Lower lobe of right lung (tissue), 2 donors: Measurements from ENCODE around the gene LDB3. TPM values are rescaled to one million over a fixed set of nuclear protein-coding genes. Genes with fewer than 3 reads are reported as not detected.

ENCODE experiments used
- ATAC-seq, 2 donors: fragments of 200-7000 bp; cut with Tn5 transposase; one replicate each; pipeline ENCODE4 v1.9.1; 2020 to 2022; ENCODE audit warnings: mild to moderate bottlenecking in 2 of 2, moderate library complexity in 2 of 2
- DNase-seq: peaks from one replicate; pipeline ENCODE4 v3.0.0-alpha.2; 2020
- H3K27ac ChIP-seq: fragments of 200-600 bp; one replicate; pipeline ENCODE4 v1.8.0; 2022
- H3K27me3 ChIP-seq: fragments of 200-600 bp; one replicate; pipeline ENCODE4 v1.8.0; 2022; ENCODE audit warnings: low read depth
- H3K36me3 ChIP-seq: fragments of 200-600 bp; one replicate; pipeline ENCODE4 v1.8.0; 2022; ENCODE audit warnings: mild to moderate bottlenecking
- H3K4me1 ChIP-seq: fragments of 200-600 bp; one replicate; pipeline ENCODE4 v1.8.0; 2022
- H3K4me3 ChIP-seq: fragments of 200-600 bp; one replicate; pipeline ENCODE4 v1.8.0; 2022; ENCODE audit warnings: mild to moderate bottlenecking
- H3K9me3 ChIP-seq: fragments of 200-600 bp; one replicate; pipeline ENCODE4 v1.8.0; 2022
- CTCF ChIP-seq: fragments of 200-600 bp; IDR thresholded peaks from one replicate; pipeline ENCODE4 v1.8.0; 2022; ENCODE audit warnings: antibody characterized with exemption, mild to moderate bottlenecking
- intact Hi-C: fragments of 100-400 bp; cut with DNase I; formaldehyde crosslinking; loops from one replicate; pipeline ENCODE4 v1.11.0; 2022
- total RNA-seq: library from RNA; stranded (reverse); fragmentation: NEBNext Ultra II Directional; extraction: Animal tissue kit (Norgen Biotek cat#: 25700); gene quantifications from one replicate; pipeline ENCODE4 v1.2.1, GENCODE V29; 2021
- donor health status: DM: no; HTN: yes; CAD: no; lungs with severe emphysema.

The LDB3 gene
- total RNA-seq, 1 donor from 2014 or later = 2.2 TPM

- no peak overlapping the region for H3K4me3 ChIP-seq
- H3K27me3 ChIP-seq = peaks cover 16% of the 10 kb centered on the region
- no peak for ATAC-seq
- intact Hi-C loops = no loop called here
- no peaks in the 10 kb centered on the region for H3K36me3 ChIP-seq
- TF ChIP-seq CTCF = no peak
- no peaks in the 10 kb centered on the region for H3K4me1 ChIP-seq
- no peak for DNase-seq
- H3K27ac ChIP-seq = no peak overlapping the region
- no peaks in the 10 kb centered on the region for H3K9me3 ChIP-seq
Observed at GRCh38 chr10:86632951-86633350, 35.4 kb upstream of the LDB3 start.

DNA sequence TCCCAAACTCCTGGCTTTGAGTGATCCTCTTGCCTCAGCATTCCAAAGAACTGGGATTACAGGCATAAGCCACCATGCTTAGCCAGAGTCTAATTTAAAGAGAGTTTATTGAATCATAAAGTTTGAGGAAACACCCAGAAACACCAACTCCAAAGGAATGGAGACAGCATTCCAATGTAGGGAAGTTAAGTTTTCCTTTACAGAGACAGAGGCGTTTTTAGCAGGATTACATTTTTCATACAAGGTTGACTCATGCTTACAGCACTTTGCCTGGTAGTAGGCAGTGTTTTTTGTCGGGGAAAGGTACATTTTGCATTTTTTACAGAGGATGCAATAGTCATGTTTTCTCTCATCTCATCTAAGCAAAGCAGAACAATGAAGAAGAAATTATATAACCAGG lies 32.9 kb upstream of the LDB3 start:
- H3K4me1 ChIP-seq = no peaks in the 10 kb centered on the region
- DNase-seq = no peak
- TF ChIP-seq CTCF = no peak
- intact Hi-C loops = no loop called here
- H3K27me3 ChIP-seq = peaks cover 16% of the 10 kb centered on the region
- H3K36me3 ChIP-seq = no peaks in the 10 kb centered on the region
- no peaks in the 10 kb centered on the region for H3K9me3 ChIP-seq
- ATAC-seq = no peak
- no peak overlapping the region for H3K27ac ChIP-seq
- H3K4me3 ChIP-seq = no peak overlapping the region

DNA sequence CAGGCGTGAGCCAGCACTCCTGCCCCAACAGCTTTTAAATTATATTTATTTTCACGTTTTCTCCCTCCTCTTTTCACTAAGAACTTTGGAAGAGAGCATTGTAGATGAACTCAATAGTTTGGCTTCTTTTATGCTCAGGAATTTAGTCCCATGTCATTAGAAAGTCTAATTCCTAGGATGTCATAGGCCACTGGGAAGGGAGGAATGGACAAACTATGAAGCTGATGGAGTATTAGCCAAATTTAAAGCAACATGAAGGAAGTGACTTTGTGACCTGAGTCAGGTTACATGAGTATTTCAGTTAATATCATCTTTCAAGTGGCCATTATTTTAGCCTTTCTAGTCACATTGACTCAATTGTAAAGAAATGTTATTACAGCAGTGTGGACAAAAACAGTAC lies 32.0 kb upstream of the LDB3 start:
- Histone ChIP-seq H3K4me3 (no peak overlapping the region), H3K9me3 (no peaks in the 10 kb centered on the region), H3K36me3 (no peaks in the 10 kb centered on the region), H3K27ac (no peak overlapping the region), H3K4me1 (no peaks in the 10 kb centered on the region), H3K27me3 (peaks cover 16% of the 10 kb centered on the region)
- no peak for ATAC-seq
- DNase-seq = no peak
- no peak for TF ChIP-seq CTCF
- intact Hi-C loops = no loop called here

- no peak for TF ChIP-seq CTCF
- Histone ChIP-seq H3K4me1 (no peaks in the 10 kb centered on the region), H3K4me3 (no peak overlapping the region), H3K36me3 (no peaks in the 10 kb centered on the region), H3K9me3 (no peaks in the 10 kb centered on the region), H3K27ac (no peak overlapping the region), H3K27me3 (no peaks in the 10 kb centered on the region)
- ATAC-seq (no peak), DNase-seq (no peak)
- intact Hi-C loops = no loop called here
Observed at GRCh38 chr10:86642021-86642420, 26.3 kb upstream of the LDB3 start.

DNA sequence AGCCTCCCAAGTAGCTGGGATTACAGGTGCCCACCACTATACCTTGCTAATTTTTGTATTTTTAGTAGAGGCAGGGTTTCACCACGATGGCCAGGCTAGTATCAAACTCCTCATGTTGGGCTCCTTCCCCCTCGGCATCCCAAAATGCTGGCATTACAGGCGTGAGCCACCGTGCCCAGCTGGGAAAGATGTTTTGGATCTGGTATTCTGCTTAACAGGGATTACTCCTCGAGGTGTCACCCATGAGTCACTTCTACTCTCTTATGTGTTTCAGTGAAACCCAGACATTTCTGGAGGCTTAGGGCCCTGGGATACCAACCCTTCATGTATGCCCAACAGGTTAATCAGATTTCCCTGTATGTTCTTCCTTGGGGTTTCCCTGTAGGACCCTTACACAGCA lies 25.8 kb upstream of the LDB3 start:
- H3K27me3 ChIP-seq = no peaks in the 10 kb centered on the region
- H3K9me3 ChIP-seq = no peaks in the 10 kb centered on the region
- no peak for TF ChIP-seq CTCF
- ATAC-seq = no peak
- no peak overlapping the region for H3K4me3 ChIP-seq
- H3K27ac ChIP-seq = no peak overlapping the region
- no peaks in the 10 kb centered on the region for H3K36me3 ChIP-seq
- intact Hi-C loops = no loop called here
- no peak for DNase-seq
- no peaks in the 10 kb centered on the region for H3K4me1 ChIP-seq
